ENCODE results near the gene UGT2B11.
"Not testable (repeated sequence)": the region's sequence is repeated elsewhere in the genome, so short reads cannot be mapped to it uniquely, and the experiment has no call there.

UGT2B11 gene

GRCh38 chr4:69214716-69215115, at the start of gene UGT2B11:
Gene UGT2B11, minus strand, starts transcription at chr4:69214748. Its CDS starts 26 bp downstream, at chr4:69214722.
- H3K9ac ChIP-seq (ENCODE audit: low read depth, low read length), result no peak within 1 kb of the TSS
- no peaks in the 10 kb centered on the region for H3K36me3 ChIP-seq (ENCODE audit: control insufficient read depth, insufficient read depth, low read length)
- no peaks in the 10 kb centered on the region for H3K27me3 ChIP-seq (ENCODE audit: control insufficient read depth, insufficient read depth, low read length)
- H3K4me1 ChIP-seq (ENCODE audit: control insufficient read depth, insufficient read depth, low read length), result peaks cover 4% of the 10 kb centered on the region; the same call in 1 of the 2 replicates
- H3K9me3 ChIP-seq (ENCODE audit: control insufficient read depth, insufficient read depth, low read length), result no peaks in the 10 kb centered on the region
- no peak within 1 kb of the TSS for H3K4me3 ChIP-seq (ENCODE audit: low read depth, low read length)
- H3K27ac ChIP-seq (ENCODE audit: low read depth, low read length), result no peak within 1 kb of the TSS

DNA sequence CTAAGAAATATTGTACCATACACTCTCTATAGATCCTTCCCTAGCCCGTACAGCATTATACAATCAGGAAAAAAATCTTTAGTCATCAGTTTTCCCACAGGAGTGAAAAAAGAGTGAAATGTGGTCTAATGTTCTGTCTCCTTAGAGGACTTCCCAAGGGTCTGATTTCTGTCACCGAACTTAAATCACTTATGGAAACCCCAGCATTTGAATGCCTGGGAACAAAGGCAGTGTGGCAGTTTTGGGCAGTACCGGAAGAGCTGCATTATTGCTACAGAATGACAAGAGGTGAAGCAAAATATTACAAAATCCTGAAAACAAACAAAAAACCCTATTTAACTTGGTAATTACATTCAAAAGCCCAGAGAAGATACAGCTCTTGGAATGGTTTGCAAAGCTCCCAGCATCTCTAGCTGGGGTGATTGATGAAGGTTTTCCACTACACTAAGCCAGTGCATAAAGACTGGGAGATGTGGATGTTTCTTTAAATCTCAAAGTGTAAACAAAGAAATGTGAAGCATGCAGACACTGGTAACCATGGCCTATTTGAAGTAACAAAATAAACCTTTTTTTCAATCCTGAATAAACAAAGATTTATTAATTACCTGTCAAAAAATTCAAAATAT, 38.7 kb upstream of the UGT2B11 start:
- not testable (repeated sequence) for H3K36me3 ChIP-seq (ENCODE audit: control insufficient read depth, insufficient read depth, low read length); H3K27me3 ChIP-seq (ENCODE audit: control insufficient read depth, insufficient read depth, low read length); H3K4me3 ChIP-seq (ENCODE audit: low read depth, low read length); H3K9me3 ChIP-seq (ENCODE audit: control insufficient read depth, insufficient read depth, low read length); H3K9ac ChIP-seq (ENCODE audit: low read depth, low read length); H3K4me1 ChIP-seq (ENCODE audit: control insufficient read depth, insufficient read depth, low read length); H3K27ac ChIP-seq (ENCODE audit: low read depth, low read length)

- H3K9me3 ChIP-seq (ENCODE audit: control insufficient read depth, insufficient read depth, low read length); H3K9ac ChIP-seq (ENCODE audit: low read depth, low read length): not testable (repeated sequence)
These were observed 36.3 kb upstream of the UGT2B11 start for GRCh38 chr4:69250884-69251283.

DNA sequence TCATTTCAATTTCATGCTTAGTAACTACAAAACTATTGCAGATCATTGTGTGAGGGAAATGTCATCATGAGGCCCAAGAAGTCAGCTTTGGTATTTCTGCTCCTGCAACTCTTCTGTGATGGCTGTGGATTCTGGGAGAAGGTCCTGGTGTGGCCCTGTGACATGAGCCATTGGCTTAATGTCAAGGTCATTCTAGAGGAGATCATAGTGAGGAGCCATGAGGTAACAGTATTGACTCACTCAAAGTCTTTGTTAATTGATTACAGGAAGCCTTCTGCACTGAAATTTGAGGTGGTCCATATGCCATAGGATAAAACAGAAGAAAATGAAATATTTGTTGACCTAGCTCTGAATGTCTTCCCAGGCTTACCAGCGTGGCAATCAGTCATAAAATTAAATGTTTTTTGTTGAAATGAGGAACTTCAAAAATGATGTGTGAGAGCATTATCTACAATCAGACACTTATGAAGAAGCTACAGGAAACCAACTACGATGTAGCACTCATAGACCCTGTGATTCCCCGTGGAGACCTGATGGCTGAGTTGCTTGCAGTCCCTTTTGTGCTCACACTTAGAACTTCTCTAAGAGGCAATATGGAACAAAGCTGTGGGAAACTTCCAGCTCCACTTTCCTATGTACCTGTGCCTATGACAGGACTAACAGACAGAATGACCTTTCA, 28.2 kb upstream of the UGT2B11 start:
- H3K4me3 ChIP-seq (ENCODE audit: low read depth, low read length); H3K27ac ChIP-seq (ENCODE audit: low read depth, low read length); H3K4me1 ChIP-seq (ENCODE audit: control insufficient read depth, insufficient read depth, low read length); H3K36me3 ChIP-seq (ENCODE audit: control insufficient read depth, insufficient read depth, low read length); H3K27me3 ChIP-seq (ENCODE audit: control insufficient read depth, insufficient read depth, low read length); H3K9ac ChIP-seq (ENCODE audit: low read depth, low read length); H3K9me3 ChIP-seq (ENCODE audit: control insufficient read depth, insufficient read depth, low read length): not testable (repeated sequence)

More at GRCh38 chr4:69250884-69251283, 36.3 kb upstream of the UGT2B11 start:
- not testable (repeated sequence) for H3K36me3 ChIP-seq (ENCODE audit: control insufficient read depth, insufficient read depth, low read length); H3K27me3 ChIP-seq (ENCODE audit: control insufficient read depth, insufficient read depth, low read length); H3K27ac ChIP-seq (ENCODE audit: low read depth, low read length); H3K4me1 ChIP-seq (ENCODE audit: control insufficient read depth, insufficient read depth, low read length); H3K4me3 ChIP-seq (ENCODE audit: low read depth, low read length)

GRCh38 chr4:69241746-69242145, 27.2 kb upstream of the UGT2B11 start:
- not testable (repeated sequence) for H3K36me3 ChIP-seq (ENCODE audit: control insufficient read depth, insufficient read depth, low read length); H3K27me3 ChIP-seq (ENCODE audit: control insufficient read depth, insufficient read depth, low read length); H3K4me3 ChIP-seq (ENCODE audit: low read depth, low read length); H3K9ac ChIP-seq (ENCODE audit: low read depth, low read length); H3K9me3 ChIP-seq (ENCODE audit: control insufficient read depth, insufficient read depth, low read length); H3K4me1 ChIP-seq (ENCODE audit: control insufficient read depth, insufficient read depth, low read length); H3K27ac ChIP-seq (ENCODE audit: low read depth, low read length)

GRCh38 chr4:69240787-69241186, 26.2 kb upstream of the UGT2B11 start:
- H3K9me3 ChIP-seq (ENCODE audit: control insufficient read depth, insufficient read depth, low read length); H3K36me3 ChIP-seq (ENCODE audit: control insufficient read depth, insufficient read depth, low read length); H3K4me3 ChIP-seq (ENCODE audit: low read depth, low read length); H3K27me3 ChIP-seq (ENCODE audit: control insufficient read depth, insufficient read depth, low read length); H3K9ac ChIP-seq (ENCODE audit: low read depth, low read length); H3K4me1 ChIP-seq (ENCODE audit: control insufficient read depth, insufficient read depth, low read length): not testable (repeated sequence)
- peak overlapping the region; percentile 51 for H3K27ac ChIP-seq (ENCODE audit: low read depth, low read length)

- peak overlapping the region; percentile 61 for H3K27ac ChIP-seq (ENCODE audit: low read depth, low read length)
These were observed 25.1 kb upstream of the UGT2B11 start for GRCh38 chr4:69239557-69240168.

DNA sequence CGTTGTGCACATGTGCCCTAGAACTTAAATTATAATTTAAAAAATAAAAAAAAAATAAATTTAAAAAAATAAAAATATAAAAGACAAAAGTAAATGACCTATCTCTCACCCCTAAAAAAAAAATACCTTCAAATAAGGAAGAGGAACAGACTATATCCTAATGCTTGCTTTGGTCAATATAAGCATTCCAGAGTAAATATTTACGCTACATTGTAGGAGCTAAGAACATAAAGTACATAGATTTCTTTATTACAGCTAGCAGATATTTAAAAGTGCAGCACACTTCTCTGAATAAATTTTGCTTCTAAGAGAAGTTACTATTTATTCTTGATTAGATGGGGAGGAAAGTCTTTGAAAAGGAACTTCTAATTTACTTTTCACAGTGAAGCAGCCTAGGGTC, 24.5 kb upstream of the UGT2B11 start:
- Histone ChIP-seq H3K27me3 (ENCODE audit: control insufficient read depth, insufficient read depth, low read length) (no peaks in the 10 kb centered on the region), H3K4me1 (ENCODE audit: control insufficient read depth, insufficient read depth, low read length) (no peaks in the 10 kb centered on the region), H3K9me3 (ENCODE audit: control insufficient read depth, insufficient read depth, low read length) (no peaks in the 10 kb centered on the region), H3K27ac (ENCODE audit: low read depth, low read length) (peak overlapping the region; percentile 61), H3K4me3 (ENCODE audit: low read depth, low read length) (no peak overlapping the region), H3K9ac (ENCODE audit: low read depth, low read length) (no peak overlapping the region), H3K36me3 (ENCODE audit: control insufficient read depth, insufficient read depth, low read length) (no peaks in the 10 kb centered on the region)

More at GRCh38 chr4:69239557-69240168, 25.1 kb upstream of the UGT2B11 start:
- no peaks in the 10 kb centered on the region for H3K9me3 ChIP-seq (ENCODE audit: control insufficient read depth, insufficient read depth, low read length)
- H3K4me1 ChIP-seq (ENCODE audit: control insufficient read depth, insufficient read depth, low read length), result no peaks in the 10 kb centered on the region
- H3K27me3 ChIP-seq (ENCODE audit: control insufficient read depth, insufficient read depth, low read length), result no peaks in the 10 kb centered on the region
- H3K36me3 ChIP-seq (ENCODE audit: control insufficient read depth, insufficient read depth, low read length), result no peaks in the 10 kb centered on the region
- H3K9ac ChIP-seq (ENCODE audit: low read depth, low read length), result no peak overlapping the region
- H3K4me3 ChIP-seq (ENCODE audit: low read depth, low read length), result no peak overlapping the region

- H3K27ac ChIP-seq (ENCODE audit: low read depth, low read length), result no peak overlapping the region
- no peak overlapping the region for H3K4me3 ChIP-seq (ENCODE audit: low read depth, low read length)
- no peak overlapping the region for H3K9ac ChIP-seq (ENCODE audit: low read depth, low read length)
- peaks cover 9% of the 10 kb centered on the region; the same call in 1 of the 2 replicates for H3K4me1 ChIP-seq (ENCODE audit: control insufficient read depth, insufficient read depth, low read length)
- H3K27me3 ChIP-seq (ENCODE audit: control insufficient read depth, insufficient read depth, low read length), result no peaks in the 10 kb centered on the region
- no peaks in the 10 kb centered on the region for H3K9me3 ChIP-seq (ENCODE audit: control insufficient read depth, insufficient read depth, low read length)
- no peaks in the 10 kb centered on the region for H3K36me3 ChIP-seq (ENCODE audit: control insufficient read depth, insufficient read depth, low read length)
These were observed 10.3 kb upstream of the UGT2B11 start for GRCh38 chr4:69224891-69225290.

- not testable (repeated sequence) for H3K9me3 ChIP-seq (ENCODE audit: control insufficient read depth, insufficient read depth, low read length); H3K27ac ChIP-seq (ENCODE audit: low read depth, low read length); H3K27me3 ChIP-seq (ENCODE audit: control insufficient read depth, insufficient read depth, low read length); H3K4me3 ChIP-seq (ENCODE audit: low read depth, low read length); H3K36me3 ChIP-seq (ENCODE audit: control insufficient read depth, insufficient read depth, low read length); H3K9ac ChIP-seq (ENCODE audit: low read depth, low read length); H3K4me1 ChIP-seq (ENCODE audit: control insufficient read depth, insufficient read depth, low read length)
These were observed 8.7 kb upstream of the UGT2B11 start for GRCh38 chr4:69223277-69223676.

DNA sequence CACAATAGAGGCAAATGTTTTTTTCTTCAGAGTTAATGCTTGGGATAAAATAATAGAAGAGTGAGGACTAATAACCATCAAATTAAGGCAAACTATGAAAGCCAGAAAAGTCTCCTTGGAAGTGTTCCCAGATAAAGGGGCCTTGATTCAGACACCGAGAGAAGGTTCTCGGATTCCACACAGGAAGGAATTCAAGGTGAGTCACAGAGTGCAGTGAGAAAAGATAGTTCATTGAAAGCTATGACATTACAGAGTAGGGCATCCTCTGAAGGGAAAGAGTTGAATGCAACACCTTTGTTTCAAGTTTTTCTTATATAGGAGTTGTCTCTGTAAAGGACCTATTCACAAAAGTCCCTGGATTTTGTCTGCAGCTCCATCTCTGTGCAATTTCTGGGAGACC, 3.9 kb upstream of the UGT2B11 start:
- H3K9ac ChIP-seq (ENCODE audit: low read depth, low read length); H3K27ac ChIP-seq (ENCODE audit: low read depth, low read length); H3K4me3 ChIP-seq (ENCODE audit: low read depth, low read length): not testable (repeated sequence)

More for the DNA sequence above, 3.9 kb upstream of the UGT2B11 start:
- not testable (repeated sequence) for H3K27me3 ChIP-seq (ENCODE audit: control insufficient read depth, insufficient read depth, low read length); H3K36me3 ChIP-seq (ENCODE audit: control insufficient read depth, insufficient read depth, low read length); H3K4me1 ChIP-seq (ENCODE audit: control insufficient read depth, insufficient read depth, low read length); H3K9me3 ChIP-seq (ENCODE audit: control insufficient read depth, insufficient read depth, low read length)
